NCI-H2029 (cell line): ENCODE measurements around the gene CLECL1.

Experiments used
- DNase-seq: peaks from one replicate; lab custom pipeline; 2025; lab: John Stamatoyannopoulos, UW

CLECL1 gene

DNA sequence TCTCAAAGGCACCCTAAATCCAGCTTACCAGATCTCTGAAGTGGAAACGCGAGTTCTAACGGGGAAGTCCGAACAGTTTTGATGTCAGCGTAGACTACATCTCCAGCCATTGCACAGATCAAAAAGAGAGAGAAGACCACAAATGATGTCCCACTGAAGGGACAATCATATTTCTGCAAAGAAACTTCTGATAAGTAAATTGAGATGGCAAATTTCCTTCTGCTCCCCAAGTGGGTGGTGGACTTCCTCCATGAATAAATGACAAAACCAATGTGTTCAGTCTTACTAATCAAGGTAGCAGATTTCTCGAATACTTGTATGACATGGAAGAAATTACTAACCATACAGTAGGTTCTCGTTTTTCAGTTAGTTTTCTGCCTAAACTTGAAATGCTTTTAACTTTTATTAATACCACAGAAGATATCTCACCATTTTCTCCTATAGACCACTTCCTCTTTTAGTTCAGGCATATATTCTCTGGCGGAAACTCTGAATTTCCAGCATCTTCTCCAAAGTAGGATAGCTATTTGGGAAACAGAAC lies at the start of gene CLECL1:
TSS of gene CLECL1 (minus strand) at position 177 of the 541 bp plus-strand sequence.
- no peak for DNase-seq

DNA sequence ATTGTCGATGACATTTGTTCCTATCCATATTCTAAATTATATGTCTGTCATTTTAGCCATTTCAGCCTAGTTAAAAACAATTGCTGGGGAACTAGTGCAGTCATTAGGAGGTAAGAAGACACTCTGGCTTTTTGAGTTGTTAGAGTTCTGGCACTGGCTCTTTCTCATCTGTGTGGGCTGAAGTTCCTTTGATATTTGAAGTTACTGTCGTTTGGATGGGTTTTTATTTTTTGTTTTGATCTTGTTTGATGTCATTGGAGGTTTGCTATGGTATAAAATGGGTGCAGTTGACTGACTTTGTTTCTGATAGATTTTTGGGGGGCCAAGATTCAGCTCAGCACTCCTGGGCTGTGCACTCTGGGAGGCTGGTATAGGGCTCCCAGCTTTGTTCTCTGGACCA lies 48.5 kb upstream of the CLECL1 start:
- no peak for DNase-seq

DNA sequence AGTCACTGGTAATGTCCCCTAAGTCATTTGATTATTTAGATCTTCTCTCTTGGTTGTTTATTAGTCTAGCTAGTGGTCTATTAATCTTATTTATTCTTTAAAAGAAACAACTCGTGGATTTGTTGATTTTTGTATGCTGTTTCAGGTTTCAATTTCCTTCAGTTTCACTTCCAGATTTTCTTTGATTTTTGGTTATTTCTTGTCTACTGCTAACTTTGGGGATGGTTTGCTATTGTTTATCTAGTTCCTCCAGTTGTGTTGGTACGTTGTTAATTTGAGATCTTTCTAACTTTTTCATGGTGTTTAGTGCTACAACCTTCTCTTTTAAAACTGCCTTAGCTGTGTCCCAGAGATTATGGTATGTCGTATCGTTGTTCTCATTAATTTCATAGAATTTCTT lies 46.3 kb upstream of the CLECL1 start:
- no peak for DNase-seq

DNA sequence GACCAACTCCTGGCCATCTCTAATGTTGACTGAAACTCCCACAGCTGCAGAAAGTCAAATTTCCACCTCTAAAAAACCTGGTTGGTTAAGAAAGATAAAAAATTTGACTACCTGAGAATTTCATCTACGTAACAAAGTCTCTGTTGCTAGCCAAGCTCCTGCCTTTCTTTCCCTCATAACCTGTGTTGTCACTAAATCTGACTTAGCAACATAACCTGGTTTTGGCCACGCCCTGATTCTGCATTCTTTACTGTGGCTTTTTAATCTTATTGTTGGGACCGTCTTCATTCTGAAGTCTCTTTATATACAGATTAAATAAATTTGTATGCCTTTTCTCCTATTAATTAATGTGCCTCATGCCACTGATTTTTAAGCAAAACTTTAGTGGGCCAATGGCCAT lies 43.9 kb upstream of the CLECL1 start:
- DNase-seq: no peak

DNA sequence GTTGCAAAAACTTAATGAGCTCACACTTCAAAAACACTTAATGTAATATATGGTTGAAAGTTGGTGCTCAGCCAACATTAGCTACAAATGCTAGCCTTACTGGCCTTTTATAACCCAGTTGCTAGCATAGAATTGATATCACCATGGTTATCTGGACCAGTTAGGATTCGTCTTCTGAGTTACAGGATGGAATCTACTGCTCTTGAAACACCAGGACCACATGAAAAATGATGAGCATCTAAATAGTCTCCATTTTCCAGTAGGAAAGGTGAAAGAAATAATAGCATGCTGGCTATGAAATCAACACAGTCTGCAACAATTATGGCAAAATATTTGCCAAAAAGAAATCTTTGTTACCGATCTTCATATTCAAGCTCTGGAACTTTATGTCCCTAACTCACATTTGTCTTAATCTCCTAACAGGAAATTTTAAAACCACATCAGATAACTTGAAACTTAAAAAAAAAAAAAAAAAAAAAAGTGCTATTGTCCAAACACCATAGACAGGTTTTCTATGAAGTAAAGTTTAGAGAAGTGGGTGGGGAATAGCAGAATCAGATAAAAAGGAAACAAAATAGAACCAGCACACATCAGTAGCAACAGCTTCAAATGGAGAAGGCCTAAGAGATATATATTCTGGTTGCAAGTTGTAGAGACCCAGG lies 40.5 kb upstream of the CLECL1 start:
- DNase-seq: no peak

- DNase-seq: no peak
Observed at GRCh38 chr12:9763025-9763424, 30.1 kb upstream of the CLECL1 start.

DNA sequence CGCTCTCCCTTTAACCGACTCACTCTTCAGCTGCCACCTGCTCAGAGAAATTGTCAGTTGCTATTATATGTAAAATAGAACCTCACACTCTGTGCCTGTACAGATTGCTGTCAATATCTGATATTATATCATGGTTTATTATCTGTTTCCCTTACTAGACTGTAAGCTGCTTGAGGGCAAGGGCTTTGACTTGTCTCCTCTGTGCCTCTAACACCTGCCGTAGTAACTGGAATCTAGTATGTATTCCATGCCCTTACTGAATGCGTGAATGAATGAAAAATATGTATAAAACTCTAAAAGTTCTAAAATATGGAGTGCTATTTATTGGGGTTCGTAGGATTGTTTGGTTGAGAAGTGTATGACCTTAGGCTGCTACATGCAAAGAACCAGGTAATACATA lies 29.5 kb upstream of the CLECL1 start:
- no peak for DNase-seq

- no peak for DNase-seq
Observed at GRCh38 chr12:9761419-9761781, 28.5 kb upstream of the CLECL1 start.

GRCh38 chr12:9760699-9761418 lies 28.0 kb upstream of the CLECL1 start, which contains the start of gene CD69:
Gene CD69 (minus strand): TSS chr12:9760901. CDS start chr12:9760820, 81 bp downstream.
- no peak for DNase-seq

DNA sequence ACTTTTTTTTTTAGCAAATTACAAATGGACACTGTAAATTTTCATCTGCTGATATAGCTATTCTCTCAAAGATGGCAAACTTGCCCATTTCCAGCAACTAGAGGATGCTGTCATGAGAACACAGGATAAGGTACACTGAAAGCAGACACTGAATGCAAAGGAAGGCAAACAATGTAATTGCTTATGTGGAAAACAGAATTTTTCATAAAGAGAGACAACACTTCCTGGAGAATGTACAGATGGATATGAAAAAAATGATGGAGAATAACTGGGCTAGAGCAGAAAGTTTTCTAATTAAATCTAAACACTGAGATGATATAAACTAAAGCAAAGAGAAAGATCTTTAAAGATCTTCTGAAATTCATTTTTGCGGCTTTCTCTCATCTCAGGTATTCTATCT lies 27.2 kb upstream of the CLECL1 start:
- no peak for DNase-seq

GRCh38 chr12:9759694-9760093 lies 26.8 kb upstream of the CLECL1 start:
- DNase-seq: no peak

- no peak for DNase-seq
Observed at GRCh38 chr12:9758119-9758518, 25.2 kb upstream of the CLECL1 start.

DNA sequence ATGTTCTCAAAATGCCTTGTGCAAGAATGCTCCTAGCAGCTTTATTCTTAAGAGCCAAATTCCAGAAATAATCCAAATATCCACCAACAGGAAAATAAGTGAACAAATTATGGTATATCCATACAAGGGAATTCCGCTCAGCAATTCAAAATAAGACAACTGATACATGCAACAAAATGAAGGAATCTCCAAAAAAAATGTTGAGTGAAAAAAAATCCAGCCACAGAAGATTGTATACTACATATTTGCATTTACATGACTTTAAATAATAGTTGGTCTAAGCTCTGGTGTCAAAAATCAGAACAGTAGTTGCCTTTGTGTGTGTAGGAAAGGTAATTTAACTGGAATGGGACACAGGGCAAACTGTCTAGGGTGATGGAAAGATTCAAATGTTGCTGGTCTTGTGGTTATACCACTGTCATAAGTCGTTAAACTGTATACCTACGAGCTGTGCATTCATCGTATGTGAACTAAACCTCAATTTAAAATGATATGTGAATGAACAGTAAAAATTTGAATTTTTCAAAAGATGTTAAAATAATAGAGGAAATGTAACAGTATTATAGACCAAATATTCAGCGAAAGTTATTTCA lies 24.6 kb upstream of the CLECL1 start:
- no peak for DNase-seq

DNA sequence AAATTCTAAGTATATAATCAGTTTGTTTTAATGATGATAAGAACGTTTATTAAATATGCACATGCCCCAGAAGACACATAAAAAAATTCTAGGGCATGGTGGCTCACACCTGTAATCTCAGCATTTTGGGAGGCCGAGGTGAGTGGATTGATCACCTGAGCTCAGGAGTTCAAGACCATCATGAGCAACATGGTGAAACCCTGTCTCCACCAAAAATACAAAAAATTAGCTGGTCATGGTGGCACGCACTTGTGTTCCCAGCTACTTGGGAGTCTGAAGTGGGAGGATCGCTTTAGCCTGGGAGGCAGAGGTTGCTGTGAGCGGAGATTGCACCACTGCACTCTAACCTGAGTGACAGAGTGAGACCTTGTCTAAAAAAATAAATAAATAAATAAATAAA lies 23.8 kb upstream of the CLECL1 start:
- DNase-seq: no peak

DNA sequence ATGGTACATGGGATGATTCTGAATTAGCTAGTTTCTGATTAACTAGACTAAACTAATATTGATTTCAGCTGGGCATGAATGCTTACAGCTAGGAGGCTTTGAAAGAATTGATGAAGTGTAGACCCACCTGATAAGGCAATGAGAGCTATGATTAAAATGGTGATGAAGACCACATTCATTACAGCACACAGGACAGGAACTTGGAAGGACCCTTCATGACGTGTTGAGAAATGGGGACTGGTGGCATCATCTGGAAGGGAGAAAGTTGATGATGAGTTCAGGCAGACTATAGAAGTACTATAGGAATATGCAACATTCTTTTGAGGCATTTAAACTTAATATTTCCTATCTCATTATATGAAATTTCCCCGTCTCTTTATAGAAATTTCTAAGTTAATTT lies 23.3 kb upstream of the CLECL1 start:
- DNase-seq: no peak

GRCh38 chr12:9755567-9755966 lies 22.7 kb upstream of the CLECL1 start:
- no peak for DNase-seq

GRCh38 chr12:9755035-9755434 lies 22.1 kb upstream of the CLECL1 start:
- DNase-seq: no peak

DNA sequence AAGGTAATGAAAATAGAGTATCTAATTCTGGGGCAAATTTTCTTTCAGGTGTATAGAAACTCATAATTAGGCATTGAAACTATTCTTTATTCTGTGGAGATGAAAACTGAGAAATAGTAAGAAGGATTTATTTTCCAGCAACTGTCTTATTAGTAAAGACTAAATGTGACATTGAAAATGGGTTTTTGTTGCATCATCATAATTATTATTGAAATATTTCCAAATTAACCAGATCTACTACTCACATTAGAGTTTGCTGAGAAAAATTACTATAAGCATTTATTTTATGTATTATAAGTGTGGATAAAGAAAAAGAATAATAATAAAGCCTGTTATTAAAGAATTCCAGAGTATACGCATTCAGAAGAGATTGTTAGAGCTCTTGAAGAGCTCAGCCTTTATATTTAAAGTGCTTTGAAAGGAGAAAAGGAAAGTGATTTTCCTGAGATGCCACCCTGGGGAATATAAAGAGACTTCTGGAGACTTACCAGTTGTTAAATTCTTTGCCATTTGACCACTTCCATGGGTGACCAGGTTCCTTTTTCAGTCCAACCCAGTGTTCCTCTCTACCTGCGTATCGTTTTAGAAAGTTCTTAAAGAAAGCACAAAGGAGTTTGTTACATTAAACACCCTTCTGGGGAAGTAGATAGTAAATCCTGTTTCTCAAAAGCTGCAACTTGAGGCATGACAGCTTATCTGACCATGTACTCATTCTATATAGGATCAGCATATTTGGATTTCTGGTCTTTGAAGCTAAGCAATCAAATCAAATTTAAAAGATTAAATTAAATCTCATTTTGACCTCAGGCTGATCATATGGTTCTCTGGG lies 21.4 kb upstream of the CLECL1 start:
- no peak for DNase-seq

- no peak for DNase-seq
Observed at GRCh38 chr12:9753498-9753897, 20.6 kb upstream of the CLECL1 start.

GRCh38 chr12:9753073-9753472 lies 20.2 kb upstream of the CLECL1 start:
- DNase-seq: no peak

DNA sequence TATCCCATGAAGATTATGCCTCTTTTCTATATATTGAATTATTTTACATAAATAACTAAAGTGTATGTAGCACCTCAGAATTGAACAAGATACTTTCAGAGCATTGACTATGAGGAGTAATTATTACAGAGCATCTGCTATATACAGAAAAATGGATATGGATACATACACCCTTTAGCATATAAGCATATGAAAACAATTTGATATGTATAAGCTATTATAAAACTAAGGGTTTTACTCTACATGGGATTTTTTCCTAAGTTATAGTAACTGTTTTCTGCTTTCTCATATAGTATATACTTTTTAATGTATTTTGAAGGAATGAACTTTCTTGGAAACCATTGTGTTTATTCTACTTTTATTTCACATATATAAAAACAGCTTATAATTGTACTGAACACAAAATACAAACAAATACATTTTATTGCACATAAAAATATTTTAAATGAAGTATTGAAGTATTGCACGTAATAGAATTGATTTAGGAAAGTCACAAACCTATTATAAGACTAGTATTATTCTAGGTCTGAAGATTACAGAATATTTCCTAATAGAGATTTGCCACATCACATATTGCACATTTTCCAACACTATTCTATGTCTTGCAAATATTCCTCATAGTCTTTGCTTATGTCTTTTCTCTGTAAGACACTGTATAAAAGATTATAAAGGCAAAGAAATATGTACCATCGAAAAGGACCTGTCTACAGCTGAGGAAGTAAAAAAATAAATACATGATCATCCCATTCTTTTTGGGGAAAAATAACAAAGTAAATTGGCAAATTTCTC lies 19.4 kb upstream of the CLECL1 start:
- DNase-seq: no peak
